Ishikawa (cell line): Measurements from ENCODE around the gene DBR1.

Experiments
- CEBPB ChIP-seq: IDR thresholded peaks from 2 replicates; pipeline ENCODE4 v1.6.1; 2012
- CREB1 ChIP-seq: IDR thresholded peaks from 2 replicates; pipeline ENCODE4 v1.6.1; 2012; ENCODE audit warnings: low read depth
- EGR1 ChIP-seq: IDR thresholded peaks from 2 replicates; pipeline ENCODE4 v1.6.1; 2012
- EP300 ChIP-seq: IDR thresholded peaks from 2 replicates; pipeline ENCODE4 v1.6.1; 2012; ENCODE audit warnings: borderline replicate concordance
- FOXM1 ChIP-seq: IDR thresholded peaks from 2 replicates; pipeline ENCODE4 v1.6.1; 2012; ENCODE audit warnings: low read depth, borderline replicate concordance
- NFIC ChIP-seq: IDR thresholded peaks from 2 replicates; pipeline ENCODE4 v1.6.1; 2012
- RAD21 ChIP-seq: IDR thresholded peaks from 2 replicates; pipeline ENCODE4 v1.6.1; 2012; ENCODE audit warnings: low read depth
- TAF1 ChIP-seq: IDR thresholded peaks from 2 replicates; pipeline ENCODE4 v1.6.1; 2012; ENCODE audit warnings: low read depth, mild to moderate bottlenecking
- TCF12 ChIP-seq: IDR thresholded peaks from 2 replicates; pipeline ENCODE4 v1.6.1; 2012; ENCODE audit warnings: low read depth
- TEAD4 ChIP-seq: IDR thresholded peaks from 2 replicates; pipeline ENCODE4 v1.6.1; 2012
- USF1 ChIP-seq: IDR thresholded peaks from 2 replicates; pipeline ENCODE4 v1.6.1; 2012
- YY1 ChIP-seq: IDR thresholded peaks from 2 replicates; pipeline ENCODE4 v1.6.1; 2012; ENCODE audit warnings: low read depth
- ZBTB7A ChIP-seq: IDR thresholded peaks from 2 replicates; pipeline ENCODE4 v1.6.1; 2012; ENCODE audit warnings: low read depth
- TF ChIP-seq, protein P1 (sequence below): IDR thresholded peaks from 2 replicates; pipeline ENCODE4 v1.6.1; 2012; ENCODE audit warnings: low read depth, mild to moderate bottlenecking
- TF ChIP-seq, protein P2 (sequence below): IDR thresholded peaks from 2 replicates; pipeline ENCODE4 v1.6.1; 2012

Gene DBR1

GRCh38 chr3:138184994-138185393 is 10.3 kb upstream of the DBR1 start:
- TF ChIP-seq NFIC (no peak), RAD21 (no peak), ZBTB7A (no peak), USF1 (no peak), TEAD4 (no peak), CREB1 (no peak), TAF1 (no peak), CEBPB (no peak), EP300 (no peak), EGR1 (no peak), FOXM1 (no peak), TCF12 (no peak), YY1 (no peak)
- TF ChIP-seq, protein P1, sequence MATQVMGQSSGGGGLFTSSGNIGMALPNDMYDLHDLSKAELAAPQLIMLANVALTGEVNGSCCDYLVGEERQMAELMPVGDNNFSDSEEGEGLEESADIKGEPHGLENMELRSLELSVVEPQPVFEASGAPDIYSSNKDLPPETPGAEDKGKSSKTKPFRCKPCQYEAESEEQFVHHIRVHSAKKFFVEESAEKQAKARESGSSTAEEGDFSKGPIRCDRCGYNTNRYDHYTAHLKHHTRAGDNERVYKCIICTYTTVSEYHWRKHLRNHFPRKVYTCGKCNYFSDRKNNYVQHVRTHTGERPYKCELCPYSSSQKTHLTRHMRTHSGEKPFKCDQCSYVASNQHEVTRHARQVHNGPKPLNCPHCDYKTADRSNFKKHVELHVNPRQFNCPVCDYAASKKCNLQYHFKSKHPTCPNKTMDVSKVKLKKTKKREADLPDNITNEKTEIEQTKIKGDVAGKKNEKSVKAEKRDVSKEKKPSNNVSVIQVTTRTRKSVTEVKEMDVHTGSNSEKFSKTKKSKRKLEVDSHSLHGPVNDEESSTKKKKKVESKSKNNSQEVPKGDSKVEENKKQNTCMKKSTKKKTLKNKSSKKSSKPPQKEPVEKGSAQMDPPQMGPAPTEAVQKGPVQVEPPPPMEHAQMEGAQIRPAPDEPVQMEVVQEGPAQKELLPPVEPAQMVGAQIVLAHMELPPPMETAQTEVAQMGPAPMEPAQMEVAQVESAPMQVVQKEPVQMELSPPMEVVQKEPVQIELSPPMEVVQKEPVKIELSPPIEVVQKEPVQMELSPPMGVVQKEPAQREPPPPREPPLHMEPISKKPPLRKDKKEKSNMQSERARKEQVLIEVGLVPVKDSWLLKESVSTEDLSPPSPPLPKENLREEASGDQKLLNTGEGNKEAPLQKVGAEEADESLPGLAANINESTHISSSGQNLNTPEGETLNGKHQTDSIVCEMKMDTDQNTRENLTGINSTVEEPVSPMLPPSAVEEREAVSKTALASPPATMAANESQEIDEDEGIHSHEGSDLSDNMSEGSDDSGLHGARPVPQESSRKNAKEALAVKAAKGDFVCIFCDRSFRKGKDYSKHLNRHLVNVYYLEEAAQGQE, result no peak
- TF ChIP-seq, protein P2, sequence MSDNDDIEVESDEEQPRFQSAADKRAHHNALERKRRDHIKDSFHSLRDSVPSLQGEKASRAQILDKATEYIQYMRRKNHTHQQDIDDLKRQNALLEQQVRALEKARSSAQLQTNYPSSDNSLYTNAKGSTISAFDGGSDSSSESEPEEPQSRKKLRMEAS, result no peak

DNA sequence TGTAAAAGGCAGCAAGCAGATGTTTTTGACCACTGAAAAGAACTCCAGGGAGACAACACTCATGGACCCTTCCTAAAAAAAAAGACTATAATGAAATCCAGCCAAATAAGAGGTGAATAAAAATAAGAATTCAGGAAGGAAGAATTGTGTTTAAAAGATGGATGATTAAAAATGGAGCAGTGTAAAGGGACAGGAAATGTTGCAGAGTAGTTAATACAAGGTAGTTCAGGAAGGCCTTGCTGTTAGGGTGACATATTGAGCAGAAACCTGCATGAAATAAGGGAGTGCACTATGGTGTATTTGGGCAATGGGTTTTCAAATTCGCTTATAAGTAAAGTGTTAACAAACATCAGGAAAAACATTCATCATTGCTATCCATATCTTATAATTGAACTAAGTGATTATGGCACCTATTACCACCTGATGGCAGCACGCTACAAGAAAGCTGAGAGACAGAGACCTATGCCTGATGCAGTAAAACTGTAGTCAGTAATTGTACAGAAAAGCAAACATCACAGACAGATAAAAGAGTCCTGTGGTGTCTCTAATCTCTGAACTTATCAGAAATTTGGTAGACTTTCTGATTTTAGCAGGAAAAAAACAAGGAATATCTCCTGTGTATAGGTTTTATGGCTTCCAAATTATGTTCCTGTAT is 5.8 kb upstream of the DBR1 start:
- TF ChIP-seq TEAD4 (no peak), RAD21 (peak; percentile 77)

DNA sequence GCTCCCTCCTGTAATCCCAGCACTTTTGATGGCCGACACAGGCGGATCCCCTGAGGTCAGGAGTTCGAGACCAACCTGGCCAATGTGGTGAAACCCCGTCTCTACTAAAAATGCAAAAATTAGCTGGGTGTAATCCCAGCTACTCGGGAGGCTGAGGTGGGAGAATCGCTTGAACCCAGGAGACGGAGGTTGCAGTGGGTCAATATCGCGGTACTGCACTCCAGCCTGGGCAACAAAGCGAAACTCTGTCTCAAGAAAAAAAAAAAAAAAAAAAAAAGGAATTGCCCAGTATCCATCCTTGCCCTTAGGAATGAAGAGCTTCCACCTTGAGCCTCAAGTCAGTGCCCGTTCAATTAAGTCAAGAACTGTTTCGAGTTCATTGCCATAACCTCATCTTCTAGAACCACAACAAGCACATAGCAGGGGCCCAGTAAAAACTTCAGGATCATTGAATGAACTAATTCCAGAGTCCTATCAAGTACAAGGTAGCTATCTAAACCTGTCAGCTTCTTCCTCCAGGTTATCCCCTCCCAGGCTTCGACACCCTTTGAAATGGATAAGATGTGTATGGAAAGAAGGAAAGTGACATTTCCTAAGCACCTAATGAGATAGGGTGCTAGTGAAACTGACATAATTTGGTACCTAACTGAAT is 826 bp downstream of the DBR1 start:
- no peak for TF ChIP-seq CREB1
- TF ChIP-seq ZBTB7A, result no peak
- TF ChIP-seq NFIC, result no peak
- TF ChIP-seq USF1, result no peak
- TF ChIP-seq RAD21, result no peak
- TF ChIP-seq YY1, result no peak
- no peak for TF ChIP-seq EGR1
- TF ChIP-seq, protein P2, result no peak
- TF ChIP-seq EP300, result no peak
- no peak for TF ChIP-seq FOXM1
- TF ChIP-seq TCF12, result no peak
- no peak for TF ChIP-seq TAF1
- TF ChIP-seq, protein P1, result no peak

DNA sequence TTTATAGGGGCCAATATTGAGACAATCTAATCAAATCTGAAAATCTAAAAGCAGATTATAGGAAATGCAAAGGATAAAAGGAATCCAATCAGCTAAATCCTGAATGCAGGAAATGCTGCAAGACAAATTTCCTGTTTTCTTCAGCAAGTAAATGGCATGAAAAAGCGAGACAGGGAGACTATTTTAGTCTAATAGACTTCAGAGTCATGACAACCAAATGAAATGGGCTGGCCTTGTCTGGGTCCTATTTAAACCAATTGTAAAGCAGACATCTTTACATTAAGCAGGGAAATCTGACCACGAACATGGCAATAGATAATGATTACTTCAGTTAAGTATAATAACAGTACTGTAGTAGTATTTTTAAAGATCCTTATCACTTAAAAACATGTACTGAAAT is 2.1 kb downstream of the DBR1 start:
- TF ChIP-seq FOXM1, result no peak
- no peak for TF ChIP-seq EP300

DNA sequence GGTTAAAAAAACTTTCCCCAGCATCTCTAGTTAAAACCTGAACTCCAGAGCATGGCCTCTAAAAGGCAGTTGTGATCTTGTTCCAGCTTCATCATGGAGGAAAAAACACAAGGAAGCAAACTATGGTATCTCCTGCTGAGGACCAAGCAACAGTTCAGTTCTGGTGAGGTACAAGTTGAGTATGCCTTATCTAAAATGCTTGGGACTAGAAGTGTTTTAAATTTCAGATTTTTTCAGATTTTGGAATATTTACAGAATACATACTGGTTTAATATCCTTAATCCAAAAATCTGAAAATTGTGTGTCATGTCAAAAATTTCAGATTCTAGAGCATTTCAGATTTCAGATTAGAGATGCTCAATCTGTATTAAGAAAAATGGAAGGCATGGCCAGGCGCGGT is 9.7 kb downstream of the DBR1 start:
- TF ChIP-seq EP300 (no peak), YY1 (no peak), CEBPB (no peak), USF1 (no peak), TCF12 (no peak), RAD21 (no peak), FOXM1 (no peak), TEAD4 (no peak), CREB1 (no peak), ZBTB7A (no peak)
- TF ChIP-seq, protein P2, result no peak

DNA sequence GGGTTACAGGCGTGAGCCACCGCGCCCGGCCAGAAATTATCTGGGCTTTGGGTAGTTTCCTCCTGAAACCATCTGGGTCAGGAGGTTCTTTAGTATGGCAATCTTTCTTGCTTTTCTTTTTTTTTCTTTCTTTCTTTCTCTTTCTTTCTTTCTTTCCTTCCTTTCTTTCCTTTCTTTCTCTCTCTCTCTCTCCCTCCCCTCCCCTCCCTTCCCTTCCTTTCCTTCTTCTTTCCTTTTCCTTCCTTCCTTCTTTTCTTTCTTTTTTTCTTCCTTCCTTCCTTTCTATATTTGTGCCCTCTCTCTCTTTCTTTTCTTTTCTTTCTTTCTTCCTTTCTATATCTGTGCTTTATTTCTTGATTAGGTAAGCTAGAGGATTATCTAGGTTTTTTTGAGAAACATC is 17.0 kb downstream of the DBR1 start:
- TF ChIP-seq CREB1 (no peak), YY1 (no peak)
- TF ChIP-seq, protein P1, result no peak
